HG03520 (cell line): ENCODE data around the gene KDM4F.
"Not testable (repeated sequence)": the region's sequence is repeated elsewhere in the genome, so short reads cannot be mapped to it uniquely, and the experiment has no call there.

ENCODE experiments used
- ATAC-seq: cut with Tn5 transposase; IDR thresholded peaks from one replicate; pipeline ENCODE4 v1.9.1; 2021; ENCODE audit warnings: mild to moderate bottlenecking, moderate library complexity; ENCODE audit not compliant: unreplicated experiment

The KDM4F gene

GRCh38 chr11:95049122-95049521 is at the start of gene KDM4F:
Gene KDM4F, plus strand, starts transcription at chr11:95049422.
- ATAC-seq: not testable (repeated sequence)

DNA sequence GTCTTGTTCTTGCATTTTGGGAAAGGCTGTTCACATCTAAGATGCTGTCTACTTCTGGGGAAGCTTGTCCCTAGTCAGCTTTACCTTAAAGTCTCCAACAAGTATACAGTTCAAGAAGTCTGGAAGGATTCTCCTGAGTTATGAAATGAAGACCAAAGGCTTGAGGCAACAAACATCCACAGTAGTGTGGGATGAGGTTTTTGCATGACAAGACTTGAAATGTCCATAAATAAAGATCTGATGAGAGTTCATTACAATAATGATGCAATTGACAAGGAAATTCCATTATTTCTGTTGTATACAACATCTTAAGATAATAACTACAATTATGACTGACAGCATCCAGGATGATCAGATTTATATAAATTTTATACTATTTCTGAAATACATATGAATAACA is 45.5 kb upstream of the KDM4F start:
- no peak for ATAC-seq

DNA sequence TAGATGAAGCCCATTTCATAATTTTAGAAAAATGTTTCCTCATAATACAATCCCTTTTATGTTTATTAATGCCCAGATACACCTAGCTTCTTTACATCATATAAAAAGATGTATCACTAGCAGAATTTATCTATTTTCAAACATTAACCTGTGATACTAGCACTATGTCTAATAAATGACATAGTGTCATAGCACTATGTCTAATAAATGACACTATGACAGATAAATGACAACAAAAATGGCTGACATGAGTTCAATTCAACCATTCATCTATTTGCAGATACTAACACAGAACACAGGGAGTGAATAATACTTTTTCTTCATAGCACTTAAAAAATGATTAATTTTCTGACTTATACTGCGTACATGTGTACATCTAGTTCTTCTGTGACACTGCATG is 43.6 kb upstream of the KDM4F start:
- no peak for ATAC-seq

DNA sequence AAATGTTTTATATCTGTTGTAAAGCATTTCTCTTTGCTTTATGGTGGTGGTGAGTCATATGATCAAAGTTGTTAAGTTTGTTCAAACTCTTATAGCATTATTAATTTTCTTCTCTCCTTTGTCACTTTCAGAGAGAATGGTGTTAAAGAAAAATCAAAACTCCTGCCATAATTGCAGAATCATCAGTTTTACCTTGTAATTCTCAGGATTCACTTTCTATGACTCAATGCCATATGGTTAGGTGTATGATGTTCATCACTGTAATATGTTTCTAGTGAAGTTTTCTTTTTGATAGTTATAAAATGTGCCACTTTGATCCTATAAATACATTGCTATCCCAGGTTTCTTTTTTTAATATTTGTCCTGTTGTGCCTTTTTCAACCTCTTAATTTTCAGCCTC is 37.8 kb upstream of the KDM4F start:
- ATAC-seq: no peak

GRCh38 chr11:95014184-95014821 is 34.9 kb upstream of the KDM4F start:
- ATAC-seq: no peak

DNA sequence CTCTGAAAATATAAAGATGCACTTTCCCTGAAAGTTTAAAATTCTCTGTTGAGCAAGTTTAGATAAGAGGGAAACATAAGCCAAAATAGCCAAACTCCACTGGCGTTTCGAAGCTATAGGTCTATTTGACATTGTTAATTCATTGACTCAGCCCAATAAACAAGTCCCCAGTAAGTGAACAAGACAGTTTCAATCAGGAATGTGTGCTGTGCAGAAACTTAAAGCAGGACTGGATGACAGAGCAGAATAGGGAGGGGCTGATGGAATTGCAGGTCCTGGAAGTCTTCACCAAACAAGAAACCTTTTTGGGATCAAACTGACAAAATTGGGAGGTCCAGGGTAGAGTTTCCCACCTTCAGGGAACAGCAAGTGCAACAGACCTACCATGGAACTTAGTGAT is 33.1 kb upstream of the KDM4F start:
- ATAC-seq: no peak

DNA sequence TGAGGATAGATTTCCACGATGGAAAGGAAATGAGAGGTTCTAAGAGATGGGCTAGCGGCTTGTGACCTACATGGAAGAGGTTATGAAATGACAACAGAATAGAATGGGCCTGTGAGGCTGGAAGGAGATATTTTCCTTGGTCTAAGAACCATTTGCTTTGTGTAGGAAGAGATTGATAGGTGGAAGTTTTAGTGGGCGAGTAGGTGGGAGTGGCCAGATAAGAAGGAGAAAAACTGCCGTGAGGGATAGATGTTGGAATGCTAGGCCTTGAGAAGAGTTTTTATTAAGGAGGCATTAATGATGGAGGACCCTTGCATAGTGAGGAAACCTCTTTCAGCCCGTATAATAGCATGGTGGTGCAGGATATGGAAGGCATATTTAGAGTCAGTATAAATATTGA is 27.8 kb upstream of the KDM4F start:
- not testable (repeated sequence) for ATAC-seq

- no peak for ATAC-seq
These were observed 24.3 kb upstream of the KDM4F start, which contains the start of gene KDM4E for GRCh38 chr11:95024958-95025357. Gene KDM4E, plus strand, starts transcription at chr11:95025258. Its CDS starts 300 bp downstream, at chr11:95025558.

- not testable (repeated sequence) for ATAC-seq
These were observed 23.6 kb upstream of the KDM4F start for GRCh38 chr11:95025594-95025993.

DNA sequence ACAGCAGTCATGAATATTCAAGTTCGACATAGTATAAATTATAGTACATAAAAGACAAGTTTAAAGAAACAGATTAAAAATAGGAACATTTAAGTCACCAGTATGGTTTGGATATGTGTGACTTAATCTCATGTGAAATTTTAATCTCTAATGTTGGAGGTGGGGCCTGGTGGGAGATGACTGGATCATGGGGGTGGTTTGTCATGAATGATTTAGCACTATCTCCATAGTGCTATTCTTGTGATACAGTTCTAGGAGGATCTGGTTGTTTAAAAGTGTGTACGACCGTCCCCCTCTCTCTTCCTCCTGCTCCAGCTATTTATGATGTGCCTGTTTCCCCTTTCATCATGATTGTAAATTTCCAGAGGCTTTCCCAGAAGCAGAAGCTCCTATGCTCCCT is 20.9 kb upstream of the KDM4F start:
- no peak for ATAC-seq

GRCh38 chr11:95033051-95033450 is 16.2 kb upstream of the KDM4F start:
- no peak for ATAC-seq

DNA sequence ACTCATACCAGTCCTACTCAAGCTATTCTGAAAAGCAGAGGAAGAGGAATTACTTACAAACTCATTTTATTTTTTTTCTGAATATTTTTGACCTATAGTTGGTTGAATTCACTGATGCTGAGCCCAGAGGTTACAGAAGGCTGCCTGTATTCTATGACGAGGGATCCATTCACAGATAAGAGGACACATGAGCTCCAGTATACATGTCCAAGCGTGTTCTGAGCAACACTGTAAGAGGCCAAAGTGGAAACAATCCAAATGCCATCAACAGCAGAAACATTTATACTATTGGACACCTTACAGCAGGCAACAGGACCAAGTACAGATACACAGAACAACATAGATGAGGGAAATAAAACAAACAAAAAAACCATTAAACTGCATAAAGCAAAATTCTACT is 13.9 kb upstream of the KDM4F start:
- no peak for ATAC-seq

- not testable (repeated sequence) for ATAC-seq
These were observed 11.7 kb upstream of the KDM4F start for GRCh38 chr11:95037356-95038035.

GRCh38 chr11:95042239-95042638 is 7.0 kb upstream of the KDM4F start:
- no peak for ATAC-seq

DNA sequence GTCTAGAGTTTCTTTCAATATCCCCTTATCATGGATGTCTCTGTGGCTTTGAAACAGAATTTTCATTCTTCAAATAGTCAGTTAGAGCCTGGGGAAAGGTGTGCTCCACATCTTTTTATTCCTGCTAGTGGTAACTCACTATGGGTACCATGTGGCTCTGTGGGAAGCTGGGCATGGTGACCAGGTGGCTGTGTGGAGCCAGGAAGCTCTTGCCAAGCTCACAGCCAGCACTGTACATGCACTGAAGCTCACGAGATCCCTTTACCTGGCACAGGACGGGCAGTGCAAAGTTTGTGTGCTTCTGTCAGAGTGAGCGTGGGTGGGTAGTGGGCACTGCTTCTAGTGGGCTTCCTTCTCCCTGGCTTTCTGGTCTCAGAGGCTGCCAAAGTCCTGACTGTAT is 6.3 kb upstream of the KDM4F start:
- ATAC-seq: no peak

DNA sequence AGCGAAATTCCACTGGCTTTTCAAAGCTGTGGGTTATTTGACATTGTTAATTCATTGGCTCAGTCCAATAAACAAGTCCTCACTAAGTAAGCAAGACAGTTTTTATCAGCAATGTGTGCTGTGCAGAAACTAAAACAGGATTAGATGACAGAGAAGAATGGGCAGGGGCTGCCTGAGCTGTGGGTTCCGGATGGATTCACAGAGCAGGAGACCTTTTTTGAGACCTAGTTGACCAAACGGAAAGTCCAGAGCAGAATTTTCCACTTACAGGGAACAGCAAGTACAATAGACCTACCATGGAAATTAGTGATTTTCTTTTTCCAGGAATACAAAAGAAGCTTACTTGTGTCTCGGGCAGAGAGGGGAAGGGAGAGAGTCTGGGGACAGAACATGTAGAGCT is 5.2 kb upstream of the KDM4F start:
- ATAC-seq: no peak

DNA sequence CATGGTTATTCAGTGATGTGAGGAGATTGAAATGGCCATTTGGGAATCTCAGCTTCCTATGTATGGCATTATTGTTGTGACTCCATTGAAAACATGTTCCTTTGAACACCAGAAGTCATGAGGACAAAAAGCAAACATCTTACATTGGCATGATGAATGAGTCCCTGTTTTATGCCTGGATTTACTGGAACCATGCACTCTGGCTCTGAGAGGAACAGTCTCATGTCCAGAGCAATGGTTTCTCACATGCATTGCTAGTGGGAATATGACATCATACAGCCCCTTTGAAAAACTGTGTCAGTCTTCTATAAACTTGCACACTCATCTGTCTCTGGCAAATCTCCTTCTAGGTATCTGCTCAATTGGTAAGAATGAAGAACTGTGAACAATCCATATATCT is 3.4 kb upstream of the KDM4F start:
- no peak for ATAC-seq

GRCh38 chr11:95050595-95051202 is 1.5 kb downstream of the KDM4F start:
- no peak for ATAC-seq

DNA sequence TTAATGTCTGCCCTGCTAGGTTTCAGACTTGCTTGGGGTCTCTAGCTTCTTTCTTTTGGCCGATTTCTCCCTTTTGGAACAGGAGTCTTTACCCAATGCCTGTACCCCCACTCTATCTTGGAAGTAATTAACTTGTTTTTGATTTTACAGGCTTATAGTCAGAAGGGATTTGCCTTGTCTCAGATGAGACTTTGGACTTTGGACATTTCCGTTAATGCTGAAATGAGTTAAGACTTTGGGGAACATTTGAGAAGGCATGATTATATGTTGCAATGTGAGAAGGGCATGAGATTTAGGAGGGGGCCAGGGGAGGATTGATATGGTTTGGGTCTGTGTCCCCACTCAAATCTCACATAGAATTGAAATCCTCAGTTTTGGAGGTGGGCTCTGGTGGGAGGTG is 5.1 kb downstream of the KDM4F start:
- ATAC-seq: no peak

- peak; percentile 99 for ATAC-seq
These were observed 6.2 kb downstream of the KDM4F start for GRCh38 chr11:95055283-95055897.

DNA sequence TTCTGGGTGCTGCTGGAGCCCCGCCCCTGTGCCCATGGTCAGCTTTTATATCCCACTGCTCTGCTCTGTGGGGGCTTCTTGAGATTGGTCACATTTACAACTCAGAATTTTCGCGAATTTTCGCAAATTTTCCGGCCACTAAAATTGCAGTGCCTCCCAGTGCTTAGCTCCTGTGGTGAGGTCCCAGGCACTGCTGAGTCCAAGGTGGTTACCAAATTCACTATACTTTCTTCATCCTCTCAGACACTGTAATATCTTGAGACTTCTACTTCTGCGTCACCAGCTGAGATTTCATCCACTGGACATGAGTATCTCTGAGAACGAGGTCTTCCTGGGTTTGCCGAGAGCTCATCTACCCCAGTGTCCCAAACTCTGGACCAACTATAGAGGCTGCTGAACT is 8.7 kb downstream of the KDM4F start:
- ATAC-seq: no peak

- no peak for ATAC-seq
These were observed 9.4 kb downstream of the KDM4F start for GRCh38 chr11:95058621-95059020.
